Aorta (tissue), 5 donors: ENCODE results near the gene PHLDA2. TPM values are rescaled to one million over a fixed set of nuclear protein-coding genes. Genes with fewer than 3 reads are reported as not detected.

Experiments
- ATAC-seq: fragments of 200-7000 bp; cut with Tn5 transposase; one replicate; pipeline ENCODE4 v1.9.1; 2022; ENCODE audit warnings: moderate library complexity; ENCODE audit not compliant: low FRiP score
- DNase-seq, 2 donors: peaks; one replicate each; pipeline ENCODE4 v3.0.0-alpha.2; 2020
- H3K27ac ChIP-seq, 2 donors: one replicate each; pipeline ENCODE4 v1.5.1; 2013; ENCODE audit warnings: low read length in 2 of 2, mild to moderate bottlenecking in 2 of 2, moderate library complexity in 2 of 2, control low read depth in 1 of 2, inconsistent platforms in 1 of 2, low read depth in 1 of 2
- H3K27me3 ChIP-seq, 2 donors: one replicate each; pipeline ENCODE4 v1.6.1; 2013; ENCODE audit warnings: control low read depth in 1 of 2, low read length in 1 of 2, mild to moderate bottlenecking in 1 of 2, moderate library complexity in 1 of 2; ENCODE audit not compliant: insufficient read depth in 2 of 2, control insufficient read depth in 1 of 2
- H3K36me3 ChIP-seq, 2 donors: one replicate each; pipeline ENCODE4 v1.6.1; 2013; ENCODE audit warnings: control low read depth in 1 of 2, low read length in 1 of 2, mild to moderate bottlenecking in 1 of 2; ENCODE audit not compliant: insufficient read depth in 2 of 2, control insufficient read depth in 1 of 2
- H3K4me1 ChIP-seq, 2 donors: one replicate each; pipeline ENCODE4 v1.6.1; 2013; ENCODE audit warnings: low read length in 2 of 2, control low read depth in 1 of 2, mild to moderate bottlenecking in 1 of 2, moderate library complexity in 1 of 2; ENCODE audit not compliant: insufficient read depth in 2 of 2, control insufficient read depth in 1 of 2
- H3K4me3 ChIP-seq, 2 donors: one replicate each; pipeline ENCODE4 v1.5.1; 2013; ENCODE audit warnings: low read length in 2 of 2, control low read depth in 1 of 2, mild to moderate bottlenecking in 1 of 2
- H3K9me3 ChIP-seq: one replicate; pipeline ENCODE4 v1.6.1; 2013; ENCODE audit warnings: mild to moderate bottlenecking, low read length; ENCODE audit not compliant: control insufficient read depth
- WGBS, 2 donors: extraction: QIAGEN DNeasy Blood & Tissue Kit; methylation state at CpG; one replicate each; pipeline ENCODE4 v1.1.7; 2013; 5-methylcytosine and 5-hydroxymethylcytosine counted together
- intact Hi-C, 2 donors: fragments of 100-400 bp; cut with DNase I; formaldehyde crosslinking; loops; one replicate each; pipeline versions ENCODE4 v1.14.2 to v1.15.0; 2022
- polyA plus RNA-seq, 2 donors: library from polyadenylated mRNA; stranded (reverse); fragments of 200-250 nt; gene quantifications; one replicate each; pipeline ENCODE4 v1.2.3, GENCODE V29; 2013
- total RNA-seq, 2 donors: library from RNA; stranded (reverse); fragmentation: NEBNext Ultra II Directional; extraction: Animal tissue kit (Norgen Biotek cat#: 25700); gene quantifications; one replicate each; pipeline ENCODE4 v1.2.1, GENCODE V29; 2021
- donor health status: healthy with polysubstance abuse.
- donor health status: Bipolar disorder and iron deficiency.
- donor health status: DM: no; HTN: no; CAD: no.
- donor health status: DM: no; HTN: no; CAD: no.
- donor health status: DM: yes; HTN: yes; CAD: no.

PHLDA2 gene
- total and polyA plus RNA-seq, 4 donors, result 6.4 to 17.2 (median 7.2) TPM

DNA sequence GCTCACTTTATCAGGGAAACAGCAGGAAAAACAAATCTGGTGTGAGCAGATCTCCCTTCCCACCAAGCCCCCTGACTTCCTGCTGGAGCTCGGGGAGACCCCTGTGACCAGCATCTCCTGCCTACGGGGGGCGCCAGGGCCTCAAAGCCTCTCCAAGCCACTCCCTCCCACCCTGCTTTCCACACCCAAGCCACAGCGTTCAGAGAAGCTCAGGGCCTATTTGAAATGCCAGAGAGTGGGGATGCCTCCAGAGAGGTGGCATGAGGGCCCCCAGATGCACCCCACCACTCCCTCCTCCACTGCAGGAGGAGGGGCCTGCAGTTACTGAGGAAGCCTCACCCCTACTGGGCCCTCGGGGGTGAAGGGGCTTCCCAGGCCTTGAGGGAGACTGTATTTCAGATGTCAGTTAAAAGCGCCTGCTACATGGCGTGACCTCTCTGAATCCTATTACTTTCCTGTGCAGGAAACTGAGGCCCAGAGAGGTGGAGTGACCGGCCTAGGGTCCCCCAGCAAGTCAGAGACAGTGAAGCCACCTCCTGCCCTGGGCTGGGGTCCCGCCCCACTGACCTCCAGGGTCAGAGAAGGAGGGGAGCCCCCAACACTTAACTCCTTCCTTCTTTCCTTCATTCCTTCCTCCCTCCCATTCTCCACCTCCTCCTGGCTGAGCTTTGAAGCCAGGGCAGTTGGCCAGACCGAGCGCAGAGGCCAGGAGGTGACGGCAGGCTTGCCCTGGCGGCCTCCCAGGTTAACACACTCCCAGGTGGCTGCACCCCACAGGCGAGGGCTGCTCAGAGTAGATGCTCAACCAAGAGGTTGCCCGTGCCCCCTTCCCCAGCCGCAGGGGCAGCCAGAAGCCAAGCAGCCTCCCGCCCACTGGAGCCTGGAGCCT, 37.6 kb downstream of the PHLDA2 start:
- Histone ChIP-seq H3K27me3 (no peaks in the 10 kb centered on the region), H3K4me1 (no peaks in the 10 kb centered on the region), H3K9me3 (no peaks in the 10 kb centered on the region), H3K4me3 (no peak overlapping the region), H3K36me3 (no peaks in the 10 kb centered on the region), H3K27ac (no peak overlapping the region)
- DNase-seq (peak in 1 of 2 donors; percentile 75), ATAC-seq (no peak)
- 41 to 46% methylated on average over 15 to 17 of the region's 17 CpGs for WGBS, 2 donors
- intact Hi-C loops, result no loop called here

DNA sequence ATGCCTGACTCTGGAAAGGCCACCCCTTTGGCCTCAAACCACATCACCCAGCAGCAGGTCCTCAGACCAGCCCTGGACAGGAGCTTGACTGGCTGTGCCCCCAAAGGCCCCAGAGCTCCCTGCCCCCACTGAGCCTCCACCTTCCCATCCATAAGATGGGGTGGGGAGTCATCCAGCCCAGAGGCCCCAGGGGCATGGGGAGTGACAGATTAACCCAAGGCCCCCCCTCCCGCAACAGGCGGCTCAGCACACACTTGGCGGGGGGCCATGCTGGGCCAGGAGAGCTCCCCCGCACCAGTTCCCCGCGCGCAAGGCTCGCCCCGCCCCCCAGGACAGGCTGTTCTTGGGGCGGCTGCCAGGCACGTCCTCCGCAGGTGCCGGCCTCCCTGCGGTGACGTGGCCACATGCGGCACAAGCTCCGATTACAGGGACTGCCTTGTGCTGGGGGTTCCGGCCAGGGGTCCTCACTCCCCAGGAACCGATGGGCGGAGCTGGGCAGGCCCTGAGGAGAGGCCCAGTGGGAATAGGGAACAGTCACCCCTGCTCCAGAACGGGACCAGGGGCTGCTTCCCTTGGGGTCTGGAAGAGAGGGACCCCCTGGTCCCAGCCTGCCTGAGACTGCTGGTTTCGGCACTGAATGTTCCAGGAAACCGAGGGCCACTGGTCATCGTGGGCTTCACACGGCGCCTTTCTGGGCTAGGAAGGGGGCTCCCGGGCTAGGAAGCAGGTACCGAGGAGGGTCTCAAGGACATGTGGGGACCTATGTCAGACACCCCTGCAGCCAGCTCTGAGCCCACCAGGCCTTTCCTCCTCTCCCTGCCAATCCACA, 38.5 kb downstream of the PHLDA2 start:
- intact Hi-C loops, result no loop called here
- H3K27me3 ChIP-seq, result no peaks in the 10 kb centered on the region
- no peaks in the 10 kb centered on the region for H3K4me1 ChIP-seq
- ATAC-seq (no peak), DNase-seq (no peak)
- no peak overlapping the region for H3K27ac ChIP-seq
- no peak overlapping the region for H3K4me3 ChIP-seq
- 54% methylated on average over 27 to 28 of the region's 28 CpGs for WGBS, 2 donors
- H3K9me3 ChIP-seq, result no peaks in the 10 kb centered on the region
- H3K36me3 ChIP-seq, result no peaks in the 10 kb centered on the region

DNA sequence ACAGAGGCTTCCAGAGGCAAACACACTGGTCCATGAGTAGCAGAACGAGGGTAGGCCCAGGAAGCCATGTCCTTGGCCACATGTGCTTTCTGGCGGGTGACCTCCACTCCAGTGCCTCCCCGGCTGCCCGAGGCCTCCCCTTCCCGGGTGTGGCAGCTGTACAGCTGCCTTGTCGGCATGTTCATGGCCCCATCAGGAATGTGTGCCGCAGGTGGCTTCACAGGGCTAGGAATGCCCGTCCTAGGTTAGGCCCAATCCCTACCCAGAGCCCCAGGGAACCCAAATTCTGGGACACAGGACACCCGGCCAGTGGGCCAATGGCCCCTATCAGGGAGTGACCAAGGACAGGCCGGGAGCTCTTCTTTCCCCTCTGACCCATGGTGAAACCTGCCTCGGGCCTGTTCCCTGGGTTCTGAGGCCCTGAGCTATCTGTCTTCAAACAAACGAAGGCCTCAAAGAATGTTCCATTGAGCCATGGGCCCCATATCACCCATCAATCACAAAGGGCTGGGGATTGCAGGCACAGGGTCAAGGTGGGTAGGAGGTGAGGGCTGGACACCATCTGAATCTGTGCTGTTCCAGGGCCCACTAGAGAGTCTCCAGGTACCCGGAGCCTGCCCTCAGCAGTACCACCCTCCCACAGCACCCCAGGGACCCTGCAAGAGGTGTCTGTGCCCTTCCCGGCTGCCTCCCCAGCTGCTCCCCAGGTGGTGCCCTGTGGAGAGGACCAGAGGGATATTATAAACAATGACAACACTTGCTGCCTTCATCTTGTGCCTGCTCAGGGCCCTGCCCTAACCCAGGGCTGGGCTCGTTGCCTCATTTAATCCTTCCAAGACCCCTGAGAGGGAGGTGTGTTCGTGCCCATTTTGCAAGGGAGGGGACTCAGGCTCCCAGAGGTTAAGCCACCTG, 39.6 kb downstream of the PHLDA2 start:
- Histone ChIP-seq H3K4me1 (no peaks in the 10 kb centered on the region), H3K9me3 (no peaks in the 10 kb centered on the region), H3K27ac (no peak overlapping the region), H3K27me3 (no peaks in the 10 kb centered on the region), H3K4me3 (no peak overlapping the region), H3K36me3 (no peaks in the 10 kb centered on the region)
- WGBS, 2 donors, result 81 to 87% methylated on average over 16 of the region's 16 CpGs
- no peak for DNase-seq
- intact Hi-C loops, result loop anchor here (1.0 to 5.0 kb wide), 3 partner anchors 187 to 582 kb away; no protein-coding TSS in a partner anchor
- no peak for ATAC-seq

DNA sequence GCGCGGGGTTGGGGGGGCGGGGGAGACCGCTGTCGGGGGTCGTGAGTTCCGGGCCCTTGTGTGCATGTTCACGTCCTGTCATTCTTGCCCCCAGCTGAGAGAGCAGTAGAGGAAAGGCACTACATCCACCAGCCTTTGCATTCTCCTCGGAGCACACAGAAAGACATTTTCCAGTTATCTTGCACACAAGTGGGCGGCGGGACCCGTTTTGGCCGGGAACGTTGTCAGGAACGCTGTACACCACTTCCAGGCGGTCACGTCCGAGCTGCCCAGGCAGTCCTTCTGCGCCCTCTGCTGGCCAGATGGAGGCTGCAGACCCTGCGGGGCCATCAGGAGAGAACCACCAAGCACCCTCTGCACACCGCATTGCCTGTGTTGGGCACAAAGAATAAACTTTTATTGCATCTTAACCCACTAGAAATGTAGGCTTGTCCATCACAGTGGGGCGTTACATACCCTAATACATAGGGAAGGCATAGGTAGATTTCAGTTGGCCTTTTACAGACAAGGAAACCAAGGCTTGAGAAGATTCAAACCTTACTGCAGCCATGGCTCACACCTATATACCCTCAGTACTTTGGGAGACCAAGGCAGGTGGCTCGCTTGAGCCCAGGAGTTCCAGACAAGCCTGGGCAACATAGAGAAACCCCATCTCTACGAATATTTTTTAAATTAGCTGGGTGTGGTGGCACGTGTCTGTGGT, 40.8 kb downstream of the PHLDA2 start:
- intact Hi-C loops, result loop anchor here in 1 of 2 donors (1.0 to 5.0 kb wide), 3 partner anchors 186 to 581 kb away; no protein-coding TSS in a partner anchor
- 25 to 30% methylated on average over 25 of the region's 25 CpGs for WGBS, 2 donors
- no peaks in the 10 kb centered on the region for H3K4me1 ChIP-seq
- no peaks in the 10 kb centered on the region for H3K9me3 ChIP-seq
- H3K36me3 ChIP-seq, result no peaks in the 10 kb centered on the region
- H3K27ac ChIP-seq, result no peak overlapping the region
- H3K4me3 ChIP-seq, result no peak overlapping the region
- ATAC-seq, result peak; percentile 73
- no peaks in the 10 kb centered on the region for H3K27me3 ChIP-seq
- peak; percentile 95 to 98 for DNase-seq

DNA sequence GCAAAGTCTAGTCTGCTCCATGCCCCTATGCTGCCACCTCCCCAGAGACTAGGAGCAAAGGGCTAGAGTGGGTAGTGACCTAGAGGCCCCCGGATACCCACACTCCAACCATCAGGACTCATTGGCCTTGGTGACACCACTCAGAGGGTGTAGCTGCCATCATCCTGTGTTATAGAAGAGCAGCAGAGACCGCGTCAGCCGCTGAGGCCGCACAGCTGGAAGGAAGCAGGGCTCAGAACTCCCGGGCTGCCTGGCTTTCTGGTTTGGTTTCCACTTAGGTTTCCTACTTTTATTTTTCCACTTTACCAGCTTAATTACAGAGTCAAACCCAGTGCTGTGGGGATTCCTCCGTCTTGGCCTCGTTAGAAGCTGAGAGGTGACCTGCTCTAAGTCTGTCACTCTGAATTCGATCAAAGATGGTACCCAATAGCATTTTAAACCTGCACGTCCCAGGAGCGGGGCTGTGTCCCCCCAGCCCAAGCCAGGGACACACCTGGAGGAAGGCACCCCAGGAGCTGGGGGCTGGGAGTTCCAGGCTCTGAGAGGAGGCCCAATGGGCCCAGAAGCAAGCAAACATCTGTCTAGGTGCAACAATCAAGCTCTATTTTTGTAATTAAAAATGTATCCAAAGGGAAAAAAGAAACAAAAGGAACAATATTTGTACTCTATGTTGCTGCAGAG, 41.6 kb downstream of the PHLDA2 start:
- Histone ChIP-seq H3K4me1 (no peaks in the 10 kb centered on the region), H3K36me3 (no peaks in the 10 kb centered on the region), H3K9me3 (no peaks in the 10 kb centered on the region), H3K4me3 (no peak overlapping the region), H3K27me3 (no peaks in the 10 kb centered on the region), H3K27ac (no peak overlapping the region)
- intact Hi-C loops, result loop anchor here in 1 of 2 donors (1.0 to 5.0 kb wide), 4 partner anchors 109 to 580 kb away; no protein-coding TSS in a partner anchor
- 80 to 81% methylated on average over 11 of the region's 11 CpGs for WGBS, 2 donors
- ATAC-seq (no peak), DNase-seq (no peak)

DNA sequence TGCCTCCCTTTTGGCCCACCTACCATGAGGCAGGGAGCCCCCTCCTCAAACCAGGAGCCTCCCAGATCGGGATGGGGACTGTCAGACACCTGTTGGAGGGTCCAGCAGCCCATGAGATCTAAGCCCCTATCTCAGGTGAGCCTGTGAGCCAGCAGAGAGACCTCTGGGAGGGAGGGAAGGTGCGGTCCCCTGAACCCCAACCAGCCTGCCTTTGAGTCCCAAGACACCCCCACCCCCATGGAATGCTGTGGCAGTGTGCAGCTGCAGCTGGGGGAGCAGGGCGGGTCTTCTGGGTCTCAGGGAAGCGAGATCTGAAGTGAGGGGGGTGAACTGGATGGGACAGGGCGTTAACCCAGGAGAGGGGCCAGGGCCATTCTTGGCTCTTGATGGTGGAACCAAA, 42.3 kb downstream of the PHLDA2 start:
- no peaks in the 10 kb centered on the region for H3K4me1 ChIP-seq
- no peaks in the 10 kb centered on the region for H3K9me3 ChIP-seq
- no peak overlapping the region for H3K27ac ChIP-seq
- ATAC-seq (no peak), DNase-seq (no peak)
- H3K36me3 ChIP-seq, result no peaks in the 10 kb centered on the region
- no peak overlapping the region for H3K4me3 ChIP-seq
- no peaks in the 10 kb centered on the region for H3K27me3 ChIP-seq
- 81 to 90% methylated on average over 5 of the region's 5 CpGs for WGBS, 2 donors
- intact Hi-C loops, result loop anchor here in 1 of 2 donors (2.0 to 5.0 kb wide), 3 partner anchors 108 to 580 kb away; no protein-coding TSS in a partner anchor

DNA sequence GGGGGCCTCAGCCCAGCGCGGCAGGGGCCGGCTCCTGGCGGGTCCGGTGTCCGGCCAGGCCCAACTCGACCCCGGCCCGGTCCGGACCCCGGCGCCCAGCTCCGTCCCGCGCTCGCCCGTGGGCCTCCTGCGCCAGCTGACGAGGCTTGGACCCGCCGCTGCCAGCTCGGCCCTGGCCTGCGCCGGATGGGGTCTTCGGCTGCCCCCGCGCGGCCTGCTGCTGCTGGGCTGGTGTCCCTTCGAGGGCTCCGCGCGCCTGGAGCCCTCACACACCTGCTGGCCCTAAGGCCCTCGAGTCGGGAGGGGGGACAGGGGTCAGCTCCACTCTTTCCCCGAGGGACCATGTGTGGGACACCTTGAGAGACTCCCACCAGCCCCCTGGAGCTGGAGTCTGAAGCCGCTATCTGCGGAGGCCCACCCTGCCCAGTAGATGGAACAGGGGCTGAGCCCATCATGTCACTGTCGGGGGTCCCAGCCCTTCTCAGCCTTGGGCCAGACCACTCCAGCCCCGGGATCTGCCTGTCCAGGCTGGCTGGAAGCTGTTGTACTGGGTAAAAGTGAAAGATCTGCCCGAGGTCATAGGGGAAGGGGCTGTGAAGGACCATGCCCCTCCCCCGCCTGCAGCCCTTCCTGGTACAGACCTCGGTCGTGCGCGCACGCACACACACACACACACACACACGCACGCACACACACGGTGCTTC, 42.9 kb downstream of the PHLDA2 start:
- no peaks in the 10 kb centered on the region for H3K4me1 ChIP-seq
- peak; percentile 6 for ATAC-seq
- peak in 1 of 2 donors; percentile 72 for DNase-seq

More for the DNA sequence above, 42.9 kb downstream of the PHLDA2 start:
- intact Hi-C loops, result loop anchor here in 1 of 2 donors (2.0 to 5.0 kb wide), 3 partner anchors 108 to 579 kb away; no protein-coding TSS in a partner anchor
- Histone ChIP-seq H3K36me3 (no peaks in the 10 kb centered on the region), H3K9me3 (no peaks in the 10 kb centered on the region), H3K27me3 (no peaks in the 10 kb centered on the region), H3K27ac (no peak overlapping the region), H3K4me3 (peak overlapping the region in 1 of 2 donors; percentile 18)
- 14 to 18% methylated on average over 27 to 49 of the region's 49 CpGs for WGBS, 2 donors
